ENCODE measurements around the gene NOX5.

Gene NOX5

GRCh38 chr15:69104050-69104750, 89.7 kb downstream of the NOX5 start:
- in situ Hi-C loops (cut with HindIII; ENCODE audit: low sequenced_read_pairs) = no loop called here
- no peak for TF ChIP-seq CTCF (IDR thresholded peaks at IDR 0.05; ENCODE audit: low read depth, low read length)
- DNase-seq (ENCODE audit: low read depth, low spot score) = no peak
- no peak overlapping the region for H3K4me3 ChIP-seq (ENCODE audit: low read depth, low read length)

GRCh38 chr15:69105451-69105985, 91.0 kb downstream of the NOX5 start:
- no peak for DNase-seq (ENCODE audit: low read depth, low spot score)
- TF ChIP-seq CTCF (IDR thresholded peaks at IDR 0.05; ENCODE audit: low read depth, low read length) = no peak
- in situ Hi-C loops (cut with HindIII; ENCODE audit: low sequenced_read_pairs) = no loop called here
- no peak overlapping the region for H3K4me3 ChIP-seq (ENCODE audit: low read depth, low read length)

GRCh38 chr15:69107025-69107620, 92.6 kb downstream of the NOX5 start:
- no peak overlapping the region for H3K4me3 ChIP-seq (ENCODE audit: low read depth, low read length)
- no peak for DNase-seq (ENCODE audit: low read depth, low spot score)
- no peak for TF ChIP-seq CTCF (IDR thresholded peaks at IDR 0.05; ENCODE audit: low read depth, low read length)
- in situ Hi-C loops (cut with HindIII; ENCODE audit: low sequenced_read_pairs) = no loop called here
